ENCODE results near the gene CTBP1.

GRCh38 chr4:1164956-1165545 lies 83.9 kb downstream of the CTBP1 start:
- TF ChIP-seq CTCF (conservative IDR thresholded peaks at IDR 0.05 in 1 of 2, IDR thresholded peaks at IDR 0.05 in 1 of 2; ENCODE audit: extremely low read depth in 1 of 2, insufficient read depth in 1 of 2, low read depth in 1 of 2, low read length in 2 of 2) (no peak), EZH2 (IDR thresholded peaks at IDR 0.05; ENCODE audit: borderline replicate concordance, low read length) (no peak)
